ENCODE results near the gene IQSEC3. TPM values are rescaled to one million over a fixed set of nuclear protein-coding genes. Genes with fewer than 3 reads are reported as not detected.
"Not testable (repeated sequence)": the region's sequence is repeated elsewhere in the genome, so short reads cannot be mapped to it uniquely, and the experiment has no call there.

IQSEC3 gene
- total RNA-seq, 2 donors from 2014 or later = 0.78 to 1.6 TPM

DNA sequence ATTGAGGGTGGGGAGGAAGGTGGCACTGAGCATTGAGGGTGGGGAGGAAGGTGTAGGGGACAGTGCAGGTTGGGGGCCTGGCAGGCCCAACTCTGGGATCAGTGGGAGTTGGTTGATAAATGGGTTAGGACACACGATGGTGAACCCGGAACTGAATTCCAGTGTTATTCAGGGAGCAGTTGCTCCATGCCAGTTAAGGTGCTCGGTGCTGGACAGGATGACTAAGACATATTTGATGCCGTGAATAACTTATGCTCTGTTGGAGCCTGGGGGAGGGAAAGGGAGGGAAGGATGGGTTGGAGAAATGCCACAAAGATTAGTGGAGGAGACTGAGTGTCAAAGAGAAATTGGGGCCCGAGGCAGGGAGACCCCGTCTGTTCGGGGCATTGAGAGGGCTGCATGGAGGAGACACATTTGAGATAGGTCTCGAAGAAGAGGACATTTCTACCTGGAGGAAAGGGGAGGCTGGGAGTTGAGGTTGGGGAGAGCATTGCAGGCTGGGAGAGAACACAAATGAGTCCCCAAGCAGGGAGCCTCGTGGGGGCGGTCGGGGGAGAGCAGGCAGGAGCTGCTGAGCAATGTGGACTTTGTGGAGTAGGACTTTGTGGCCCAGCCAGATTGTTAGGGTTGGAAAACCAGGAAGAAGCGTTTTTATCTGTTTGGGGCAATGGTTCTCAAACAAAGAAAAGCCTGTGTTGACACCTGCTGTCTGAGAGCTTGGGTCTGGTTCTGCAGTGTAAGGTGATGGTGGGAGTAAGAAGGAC, 65.3 kb downstream of the IQSEC3 start:
- H3K9me3 ChIP-seq = no peaks in the 10 kb centered on the region
- intact Hi-C loops (cut with DNase I) = no loop called here
- H3K27me3 ChIP-seq = no peaks in the 10 kb centered on the region
- no peak for DNase-seq
- H3K4me3 ChIP-seq = no peak overlapping the region
- no peak overlapping the region for H3K27ac ChIP-seq
- H3K36me3 ChIP-seq (replicated peaks in 1 of 2; ENCODE audit: insufficient read depth in 1 of 2, low read depth in 2 of 2) = no peaks in the 10 kb centered on the region
- 67 to 68% methylated on average over 12 of the region's 12 CpGs for WGBS, 2 donors
- ATAC-seq = no peak
- H3K4me1 ChIP-seq = no peaks in the 10 kb centered on the region
- TF ChIP-seq POLR2A (IDR thresholded peaks at IDR 0.05) = no peak
- TF ChIP-seq, protein P1, sequence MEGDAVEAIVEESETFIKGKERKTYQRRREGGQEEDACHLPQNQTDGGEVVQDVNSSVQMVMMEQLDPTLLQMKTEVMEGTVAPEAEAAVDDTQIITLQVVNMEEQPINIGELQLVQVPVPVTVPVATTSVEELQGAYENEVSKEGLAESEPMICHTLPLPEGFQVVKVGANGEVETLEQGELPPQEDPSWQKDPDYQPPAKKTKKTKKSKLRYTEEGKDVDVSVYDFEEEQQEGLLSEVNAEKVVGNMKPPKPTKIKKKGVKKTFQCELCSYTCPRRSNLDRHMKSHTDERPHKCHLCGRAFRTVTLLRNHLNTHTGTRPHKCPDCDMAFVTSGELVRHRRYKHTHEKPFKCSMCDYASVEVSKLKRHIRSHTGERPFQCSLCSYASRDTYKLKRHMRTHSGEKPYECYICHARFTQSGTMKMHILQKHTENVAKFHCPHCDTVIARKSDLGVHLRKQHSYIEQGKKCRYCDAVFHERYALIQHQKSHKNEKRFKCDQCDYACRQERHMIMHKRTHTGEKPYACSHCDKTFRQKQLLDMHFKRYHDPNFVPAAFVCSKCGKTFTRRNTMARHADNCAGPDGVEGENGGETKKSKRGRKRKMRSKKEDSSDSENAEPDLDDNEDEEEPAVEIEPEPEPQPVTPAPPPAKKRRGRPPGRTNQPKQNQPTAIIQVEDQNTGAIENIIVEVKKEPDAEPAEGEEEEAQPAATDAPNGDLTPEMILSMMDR (IDR thresholded peaks at IDR 0.05) = no peak

DNA sequence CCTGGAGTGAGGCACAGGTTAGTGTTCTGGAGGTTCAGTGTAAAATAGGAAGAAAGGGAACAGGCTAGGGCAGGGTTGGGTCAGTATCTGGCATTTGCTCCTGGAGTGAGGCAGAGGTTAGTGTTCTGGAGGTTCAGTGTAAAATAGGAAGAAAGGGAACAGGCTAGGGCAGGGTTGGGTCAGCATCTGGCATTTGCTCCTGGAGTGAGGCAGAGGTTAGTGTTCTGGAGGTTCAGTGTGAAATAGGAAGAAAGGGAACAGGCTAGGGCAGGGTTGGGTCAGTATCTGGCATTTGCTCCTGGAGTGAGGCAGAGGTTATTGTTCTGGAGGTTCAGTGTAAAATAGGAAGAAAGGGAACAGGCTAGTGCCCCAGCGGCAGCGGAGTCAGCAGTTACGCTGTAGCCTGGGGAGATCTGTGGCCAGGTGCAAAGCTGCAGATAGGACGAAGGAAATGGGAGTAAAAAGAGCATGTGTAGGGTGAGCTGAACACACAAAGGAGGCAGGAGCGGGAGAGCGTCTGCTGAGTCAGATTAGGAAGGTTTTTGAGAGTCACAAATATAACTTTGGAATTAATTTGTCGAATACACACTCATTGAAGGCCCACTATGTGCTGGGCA, 67.2 kb downstream of the IQSEC3 start:
- H3K4me1 ChIP-seq; H3K36me3 ChIP-seq (replicated peaks in 1 of 2; ENCODE audit: insufficient read depth in 1 of 2, low read depth in 2 of 2); intact Hi-C loops (cut with DNase I); H3K4me3 ChIP-seq; H3K27ac ChIP-seq; DNase-seq; H3K27me3 ChIP-seq; ATAC-seq; H3K9me3 ChIP-seq: not testable (repeated sequence)
- WGBS, 2 donors = 71 to 73% methylated on average over 7 of the region's 7 CpGs

DNA sequence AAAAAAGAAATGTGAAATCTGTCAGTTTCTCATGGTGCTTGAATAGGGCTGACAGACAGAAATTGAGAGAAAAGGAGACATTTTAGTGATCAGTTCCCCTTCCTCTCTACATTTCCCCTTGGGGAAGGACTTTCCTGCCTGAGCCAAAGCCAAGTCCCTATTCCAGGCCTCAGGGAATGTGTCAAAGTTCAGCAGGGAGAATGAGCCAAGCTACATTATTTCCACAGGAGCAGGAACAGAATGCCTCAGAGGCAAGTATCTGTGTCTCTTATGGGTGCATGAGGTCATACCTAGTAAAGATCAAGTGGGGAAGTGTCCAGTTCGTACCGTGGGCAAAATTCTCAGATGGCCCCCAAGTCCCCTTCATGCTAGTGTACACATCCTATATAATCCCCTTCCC, 68.6 kb downstream of the IQSEC3 start:
- WGBS, 2 donors = 49 to 83% methylated on average over 2 of the region's 2 CpGs
- no peaks in the 10 kb centered on the region for H3K27me3 ChIP-seq
- intact Hi-C loops (cut with DNase I) = no loop called here
- no peak overlapping the region for H3K27ac ChIP-seq
- peaks cover 8% of the 10 kb centered on the region for H3K4me1 ChIP-seq
- H3K9me3 ChIP-seq = no peaks in the 10 kb centered on the region
- DNase-seq = no peak
- no peak for ATAC-seq
- TF ChIP-seq, protein P1 (IDR thresholded peaks at IDR 0.05) = no peak
- TF ChIP-seq POLR2A (IDR thresholded peaks at IDR 0.05) = no peak
- no peaks in the 10 kb centered on the region for H3K36me3 ChIP-seq (replicated peaks in 1 of 2; ENCODE audit: insufficient read depth in 1 of 2, low read depth in 2 of 2)
- H3K4me3 ChIP-seq = no peak overlapping the region

DNA sequence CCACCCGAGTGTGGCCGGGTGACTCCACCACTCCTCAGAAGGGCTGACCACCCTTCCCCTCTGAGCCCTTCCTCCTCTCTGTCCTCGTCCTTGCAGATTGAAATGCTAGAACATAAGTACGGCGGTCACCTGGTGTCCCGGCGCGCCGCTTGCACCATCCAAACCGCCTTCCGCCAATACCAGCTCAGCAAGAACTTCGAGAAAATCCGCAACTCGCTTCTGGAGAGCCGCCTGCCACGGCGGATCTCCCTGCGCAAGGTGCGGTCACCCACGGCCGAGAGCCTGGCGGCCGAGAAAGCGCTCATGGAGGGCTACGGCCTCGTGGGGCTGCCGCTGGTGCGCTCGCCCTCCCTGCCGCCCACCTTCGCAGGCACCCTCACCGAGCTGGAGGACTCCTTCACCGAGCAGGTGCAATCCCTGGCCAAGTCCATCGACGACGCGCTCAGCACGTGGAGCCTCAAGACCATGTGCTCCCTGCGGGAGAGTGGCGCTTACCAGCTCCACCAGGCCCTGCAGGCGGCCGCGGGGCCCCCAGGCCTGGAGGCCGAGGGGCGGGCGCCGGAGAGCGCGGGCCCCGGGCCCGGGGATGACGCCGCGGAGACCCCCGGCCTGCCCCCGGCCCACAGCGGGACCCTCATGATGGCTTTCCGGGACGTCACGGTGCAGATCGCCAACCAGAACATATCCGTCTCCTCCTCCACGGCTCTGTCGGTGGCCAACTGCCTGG, 71.8 kb downstream of the IQSEC3 start:
- no peak overlapping the region for H3K27ac ChIP-seq
- ATAC-seq = no peak
- no peak for TF ChIP-seq POLR2A (IDR thresholded peaks at IDR 0.05)
- TF ChIP-seq, protein P1 (IDR thresholded peaks at IDR 0.05) = no peak
- H3K27me3 ChIP-seq = no peaks in the 10 kb centered on the region
- H3K4me1 ChIP-seq = peaks cover 8% of the 10 kb centered on the region
- H3K4me3 ChIP-seq = no peak overlapping the region
- H3K9me3 ChIP-seq = no peaks in the 10 kb centered on the region
- 74 to 95% methylated on average over 20 to 52 of the region's 64 CpGs for WGBS, 2 donors
- H3K36me3 ChIP-seq (replicated peaks in 1 of 2; ENCODE audit: insufficient read depth in 1 of 2, low read depth in 2 of 2) = no peaks in the 10 kb centered on the region
- no peak for DNase-seq
- intact Hi-C loops (cut with DNase I) = no loop called here

DNA sequence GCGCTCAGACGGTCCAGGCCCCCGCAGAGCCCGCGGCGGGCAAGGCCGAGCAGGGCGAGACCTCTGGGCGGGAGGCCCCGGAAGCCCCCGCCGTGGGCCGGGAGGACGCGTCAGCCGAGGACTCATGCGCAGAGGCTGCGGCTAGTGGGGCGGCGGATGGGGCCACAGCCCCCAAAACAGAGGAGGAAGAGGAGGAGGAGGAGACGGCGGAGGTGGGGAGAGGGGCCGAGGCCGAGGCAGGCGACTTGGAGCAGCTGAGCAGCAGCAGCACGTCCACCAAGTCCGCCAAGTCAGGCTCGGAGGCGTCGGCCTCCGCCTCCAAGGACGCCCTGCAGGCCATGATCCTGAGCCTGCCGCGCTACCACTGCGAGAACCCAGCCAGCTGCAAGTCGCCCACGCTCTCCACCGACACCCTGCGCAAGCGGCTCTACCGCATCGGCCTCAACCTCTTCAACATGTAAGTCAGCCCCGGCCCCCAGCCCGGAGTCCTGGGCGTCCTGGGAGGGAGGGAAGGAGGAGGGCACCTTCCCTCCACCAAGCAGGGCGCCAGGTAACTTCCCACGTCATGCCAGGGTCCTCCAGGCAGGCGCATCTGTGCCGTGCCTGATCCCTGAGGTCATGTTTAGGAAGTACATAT, 72.4 kb downstream of the IQSEC3 start:
- H3K4me3 ChIP-seq = no peak overlapping the region
- H3K36me3 ChIP-seq (replicated peaks in 1 of 2; ENCODE audit: insufficient read depth in 1 of 2, low read depth in 2 of 2) = no peaks in the 10 kb centered on the region
- H3K27me3 ChIP-seq = no peaks in the 10 kb centered on the region
- H3K9me3 ChIP-seq = no peaks in the 10 kb centered on the region
- intact Hi-C loops (cut with DNase I) = no loop called here
- DNase-seq (peak in 3 of 4 donors; percentile 19 to 22 (median 20)), ATAC-seq (peak; percentile 12)
- WGBS, 2 donors = 5 to 19% methylated on average over 17 to 48 of the region's 49 CpGs
- no peak overlapping the region for H3K27ac ChIP-seq
- peaks cover 8% of the 10 kb centered on the region for H3K4me1 ChIP-seq
- no peak for TF ChIP-seq POLR2A (IDR thresholded peaks at IDR 0.05)
- TF ChIP-seq, protein P1 (IDR thresholded peaks at IDR 0.05) = no peak

Measured in body of pancreas (tissue), 4 donors.